ENCODE measurements around the gene MINDY1.

Gene MINDY1

GRCh38 chr1:151010346-151010726, 3.6 kb upstream of the MINDY1 start:
- no peak for TF ChIP-seq CTCF (IDR thresholded peaks at IDR 0.05; ENCODE audit: unreplicated experiment in 3 of 3)
- Mint-ChIP-seq H3K27me3 (ENCODE audit: low read depth) (no peaks in the 10 kb centered on the region), H3K36me3 (ENCODE audit: low read depth) (peaks cover 4% of the 10 kb centered on the region), H3K4me3 (peak overlapping the region; percentile 38 to 96 (median 93)), H3K9me3 (no peaks in the 10 kb centered on the region), H3K4me1 (peaks cover 61% of the 10 kb centered on the region), H3K27ac (peak overlapping the region in 1 of 3 experiments; percentile 94)

GRCh38 chr1:151009674-151010345, 3.1 kb upstream of the MINDY1 start:
- no peaks in the 10 kb centered on the region for H3K27me3 Mint-ChIP-seq (ENCODE audit: low read depth)
- H3K36me3 Mint-ChIP-seq (ENCODE audit: low read depth), result peaks cover 4% of the 10 kb centered on the region
- H3K4me3 Mint-ChIP-seq, result peak overlapping the region; percentile 93 to 96 (median 96)
- peak overlapping the region; percentile 94 to 99 (median 98) for H3K27ac Mint-ChIP-seq
- no peaks in the 10 kb centered on the region for H3K9me3 Mint-ChIP-seq
- H3K4me1 Mint-ChIP-seq, result peaks cover 62% of the 10 kb centered on the region
- TF ChIP-seq CTCF (IDR thresholded peaks at IDR 0.05; ENCODE audit: unreplicated experiment in 3 of 3), result no peak

- Mint-ChIP-seq H3K4me1 (peaks cover 62% of the 10 kb centered on the region), H3K9me3 (no peaks in the 10 kb centered on the region), H3K4me3 (peak overlapping the region; percentile 93 to 96 (median 96))
These were observed 2.5 kb upstream of the MINDY1 start for GRCh38 chr1:151009206-151009587.

GRCh38 chr1:151008244-151009205, 1.8 kb upstream of the MINDY1 start, which contains the start of gene PRUNE1:
Gene PRUNE1, plus strand, starts transcription at chr1:151008449. Its CDS starts 184 bp downstream, at chr1:151008633.
- Mint-ChIP-seq H3K27me3 (ENCODE audit: low read depth) (no peaks in the 10 kb centered on the region), H3K4me3 (peak within 1 kb of the TSS; percentile 93 to 96 (median 96)), H3K4me1 (peaks cover 60% of the 10 kb centered on the region), H3K27ac (peak within 1 kb of the TSS; percentile 94 to 99 (median 98)), H3K9me3 (no peaks in the 10 kb centered on the region), H3K36me3 (ENCODE audit: low read depth) (peaks cover 4% of the 10 kb centered on the region)
- no peak for TF ChIP-seq CTCF (IDR thresholded peaks at IDR 0.05; ENCODE audit: unreplicated experiment in 3 of 3)

More at GRCh38 chr1:151009206-151009587, 2.5 kb upstream of the MINDY1 start:
- Mint-ChIP-seq H3K27me3 (ENCODE audit: low read depth) (no peaks in the 10 kb centered on the region), H3K27ac (peak overlapping the region; percentile 94 to 99 (median 98)), H3K36me3 (ENCODE audit: low read depth) (peaks cover 4% of the 10 kb centered on the region)
- no peak for TF ChIP-seq CTCF (IDR thresholded peaks at IDR 0.05; ENCODE audit: unreplicated experiment in 3 of 3)

GRCh38 chr1:151007853-151008243, 1.1 kb upstream of the MINDY1 start:
- Mint-ChIP-seq H3K27ac (peak overlapping the region; percentile 94 to 99 (median 98)), H3K9me3 (no peaks in the 10 kb centered on the region), H3K4me3 (peak overlapping the region; percentile 93 to 96 (median 96)), H3K36me3 (ENCODE audit: low read depth) (peaks cover 5% of the 10 kb centered on the region), H3K4me1 (peaks cover 57% of the 10 kb centered on the region), H3K27me3 (ENCODE audit: low read depth) (no peaks in the 10 kb centered on the region)
- TF ChIP-seq CTCF (IDR thresholded peaks at IDR 0.05; ENCODE audit: unreplicated experiment in 3 of 3), result no peak
